Measurements from ENCODE around the gene MGLL.

The MGLL gene

GRCh38 chr3:127740136-127740915, 82.0 kb downstream of the MGLL start:
- DNase-seq (ENCODE audit: low spot score), result no peak

GRCh38 chr3:127739347-127740135, 82.8 kb downstream of the MGLL start:
- no peak for DNase-seq (ENCODE audit: low spot score)

GRCh38 chr3:127738192-127738840, 84.0 kb downstream of the MGLL start:
- no peak for DNase-seq (ENCODE audit: low spot score)

GRCh38 chr3:127736801-127737539, 85.3 kb downstream of the MGLL start:
- DNase-seq (ENCODE audit: low spot score), result no peak

- no peak for DNase-seq (ENCODE audit: low spot score)
Observed at GRCh38 chr3:127735767-127736693, 86.3 kb downstream of the MGLL start.

DNA sequence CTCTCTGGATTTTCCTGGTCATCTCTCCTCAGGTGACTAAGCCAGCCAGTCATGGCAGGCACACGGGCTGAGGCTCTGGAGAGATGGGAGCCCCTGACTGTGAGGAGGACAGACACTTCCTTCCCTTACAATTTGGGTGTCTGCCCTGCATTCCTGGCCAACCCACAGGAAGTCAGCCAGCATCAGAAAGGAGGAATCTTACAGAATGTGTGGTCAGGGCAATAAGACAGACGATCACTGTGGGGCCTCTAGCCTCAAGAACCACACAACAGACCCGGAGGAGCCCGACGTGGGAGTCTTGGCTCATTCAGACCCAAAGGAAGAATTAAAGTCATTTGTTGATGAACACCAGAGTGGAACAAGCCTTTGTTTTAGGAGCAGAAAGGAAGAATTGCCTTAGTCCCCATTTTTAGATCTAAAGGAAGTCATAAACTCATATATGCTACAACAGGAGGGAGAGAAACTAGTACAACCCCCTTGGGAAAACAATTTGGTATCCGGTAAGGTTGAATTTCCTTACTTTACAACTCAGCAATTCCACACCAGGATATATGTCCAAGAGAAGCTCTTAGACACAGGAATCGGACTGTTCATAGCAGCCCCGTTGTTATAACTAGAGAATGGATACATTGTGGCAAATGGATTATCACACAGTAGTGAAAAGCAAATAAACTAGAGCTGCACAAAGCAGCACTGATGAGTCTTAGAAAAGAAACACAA, 87.4 kb downstream of the MGLL start:
- DNase-seq (ENCODE audit: low spot score), result peak; percentile 82

GRCh38 chr3:127734181-127734720, 88.1 kb downstream of the MGLL start:
- no peak for DNase-seq (ENCODE audit: low spot score)

GRCh38 chr3:127733781-127734180, 88.5 kb downstream of the MGLL start:
- no peak for DNase-seq (ENCODE audit: low spot score)

DNA sequence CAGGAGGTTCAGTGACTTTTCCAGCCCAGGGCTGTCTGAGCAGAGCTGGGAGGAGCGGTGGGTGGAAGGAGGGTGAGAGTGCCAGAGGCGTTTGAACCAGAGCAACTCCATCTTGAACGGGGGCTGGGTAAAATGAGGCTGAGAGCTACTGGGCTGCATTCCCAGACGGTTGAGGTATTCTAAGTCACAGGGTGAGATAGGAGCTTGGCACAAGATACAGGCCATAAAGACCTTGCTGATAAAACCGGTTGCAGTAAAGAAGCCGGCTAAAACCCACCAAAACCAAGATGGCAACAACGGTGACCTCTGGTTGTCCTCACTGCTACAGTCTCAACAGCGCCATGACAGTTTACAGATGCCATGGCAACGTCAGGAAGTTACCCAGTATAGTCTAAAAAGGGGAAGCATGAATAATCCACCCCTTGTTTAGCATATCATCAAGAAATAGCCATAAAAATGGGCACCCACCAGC, 89.4 kb downstream of the MGLL start:
- DNase-seq (ENCODE audit: low spot score), result no peak

- no peak for DNase-seq (ENCODE audit: low spot score)
Observed at GRCh38 chr3:127732303-127732702, 90.0 kb downstream of the MGLL start.

- no peak for DNase-seq (ENCODE audit: low spot score)
Observed at GRCh38 chr3:127731546-127732289, 90.6 kb downstream of the MGLL start.

GRCh38 chr3:127730666-127731295, 91.5 kb downstream of the MGLL start:
- DNase-seq (ENCODE audit: low spot score), result no peak

- no peak for DNase-seq (ENCODE audit: low spot score)
Observed at GRCh38 chr3:127730171-127730570, 92.1 kb downstream of the MGLL start.

DNA sequence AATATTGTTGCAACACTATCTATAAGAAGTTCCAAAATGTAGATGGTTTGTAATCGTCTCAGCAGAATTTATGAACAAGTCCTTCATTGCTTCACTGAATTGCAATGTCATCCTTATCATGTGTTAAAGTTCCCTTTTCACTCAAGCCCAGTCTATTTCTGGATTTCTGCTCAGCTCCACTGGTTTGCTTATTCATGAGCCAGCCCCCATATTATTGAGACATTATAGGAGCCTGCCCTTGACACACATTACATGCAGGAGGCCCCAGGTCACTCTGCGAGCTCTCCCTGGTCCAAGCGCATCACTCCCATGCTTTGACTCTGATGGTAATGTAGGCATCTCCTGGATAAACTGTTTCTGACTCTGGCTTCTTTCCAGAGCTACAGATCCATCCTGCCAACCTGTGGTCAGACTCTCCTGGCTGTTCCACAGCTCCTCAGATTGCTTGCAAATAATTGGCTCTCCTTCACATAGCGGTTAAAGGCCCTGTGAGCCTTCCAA, 92.7 kb downstream of the MGLL start:
- no peak for DNase-seq (ENCODE audit: low spot score)

GRCh38 chr3:127728417-127729015, 93.8 kb downstream of the MGLL start:
- DNase-seq (ENCODE audit: low spot score), result no peak

GRCh38 chr3:127726894-127727293, 95.4 kb downstream of the MGLL start:
- no peak for DNase-seq (ENCODE audit: low spot score)

- DNase-seq (ENCODE audit: low spot score), result no peak
Observed at GRCh38 chr3:127723011-127723567, 99.2 kb downstream of the MGLL start.

Data from left forelimb (tissue), 1 donor.